CD4-positive, alpha-beta T cell treated with Interleukin-1 beta for 1 hour (primary cell): ENCODE data around the gene CTTN.
"Not testable (repeated sequence)": the region's sequence is repeated elsewhere in the genome, so short reads cannot be mapped to it uniquely, and the experiment has no call there.

Experiments
- DNase-seq, 2 donors: peaks; one replicate each; pipeline ENCODE4 v3.0.0-alpha.2; 2020 to 2022

CTTN gene

DNA sequence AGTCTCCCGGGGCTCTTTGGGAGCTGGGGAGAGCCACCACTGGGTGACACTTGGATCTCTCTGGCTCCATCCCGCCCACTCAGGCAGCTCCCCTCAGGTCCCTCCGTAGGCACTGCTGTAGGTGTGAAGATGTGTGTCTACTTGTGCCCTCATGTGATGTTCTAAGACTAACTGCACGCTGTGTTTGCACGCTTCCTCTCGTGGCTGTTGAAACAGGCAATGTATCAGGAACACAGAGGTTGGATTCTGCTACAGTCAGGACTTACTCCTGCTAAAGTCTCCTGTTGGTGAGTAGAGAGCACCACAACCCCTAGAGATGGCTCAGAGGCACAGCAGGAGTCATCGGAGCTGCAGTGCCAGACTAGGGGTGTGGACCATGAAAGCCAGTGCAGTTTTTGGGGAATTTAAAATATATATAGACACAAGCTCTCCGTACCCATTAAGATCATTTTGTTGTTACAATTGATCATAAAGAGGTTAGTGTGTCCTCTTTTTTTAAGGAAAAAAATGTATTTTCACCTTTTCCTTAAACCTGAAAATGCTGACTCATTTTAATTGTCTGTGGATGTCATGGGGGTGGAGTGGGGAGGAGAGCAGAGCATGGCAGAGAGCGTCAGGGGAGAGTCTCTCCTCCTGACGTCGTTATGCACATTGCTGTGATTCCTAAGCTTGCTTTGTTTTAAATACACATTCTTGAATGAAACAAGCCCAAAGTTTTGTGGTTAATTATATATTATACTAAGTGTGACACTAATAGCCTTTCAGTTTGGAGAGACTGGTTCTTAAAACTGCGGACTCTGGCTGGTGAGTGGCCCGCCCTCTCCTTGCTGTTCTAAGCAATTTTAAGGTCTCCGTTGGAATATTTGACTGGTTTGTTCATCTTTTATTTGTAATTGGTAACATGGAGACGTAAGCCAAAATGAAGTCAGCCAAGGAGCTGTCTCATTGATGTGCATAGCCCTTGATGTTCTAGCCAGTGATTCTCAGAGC lies 16.2 kb upstream of the CTTN start:
- no peak for DNase-seq

DNA sequence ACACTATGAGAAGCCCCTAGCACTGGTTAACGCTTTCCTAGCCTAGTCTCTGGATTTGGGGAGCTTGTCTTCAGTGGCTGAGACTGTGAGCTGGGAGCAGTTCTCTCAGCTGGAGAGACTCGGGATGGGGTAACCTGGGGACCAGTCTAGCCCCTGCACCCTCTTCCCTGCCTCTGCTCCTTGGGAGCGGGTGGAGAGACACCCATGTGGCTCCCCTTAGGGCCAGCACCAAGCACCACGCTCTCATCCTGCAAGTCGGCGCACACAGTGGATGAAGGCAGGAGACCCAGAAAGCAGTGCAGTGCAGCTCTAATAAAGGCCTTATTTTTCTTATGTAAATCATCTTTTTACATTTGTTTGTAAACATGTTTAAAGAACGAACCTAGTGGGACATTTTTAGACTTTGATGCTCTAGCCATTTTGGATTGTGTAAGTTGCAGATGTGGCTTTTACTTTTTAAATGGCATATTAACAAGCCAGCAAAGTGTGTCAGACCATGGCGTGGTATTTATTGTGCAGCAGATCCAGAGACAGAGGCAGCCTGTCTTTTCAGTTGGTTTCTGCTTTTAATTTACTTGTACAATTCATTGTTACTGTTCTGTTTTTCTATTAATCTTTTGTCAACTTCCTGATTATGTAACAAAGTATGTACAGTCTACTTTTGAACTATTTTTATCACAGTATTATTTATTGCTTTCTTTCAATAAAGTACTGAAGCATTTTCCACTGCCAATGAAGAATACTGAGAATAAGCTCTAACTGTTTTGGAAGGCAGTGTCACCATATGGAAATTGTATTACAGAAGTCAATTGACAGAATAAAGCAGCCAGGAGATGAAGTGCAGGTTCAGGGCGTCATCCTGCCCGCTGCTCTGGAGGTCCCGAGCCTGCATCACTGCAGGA lies 14.4 kb upstream of the CTTN start:
- no peak for DNase-seq

DNA sequence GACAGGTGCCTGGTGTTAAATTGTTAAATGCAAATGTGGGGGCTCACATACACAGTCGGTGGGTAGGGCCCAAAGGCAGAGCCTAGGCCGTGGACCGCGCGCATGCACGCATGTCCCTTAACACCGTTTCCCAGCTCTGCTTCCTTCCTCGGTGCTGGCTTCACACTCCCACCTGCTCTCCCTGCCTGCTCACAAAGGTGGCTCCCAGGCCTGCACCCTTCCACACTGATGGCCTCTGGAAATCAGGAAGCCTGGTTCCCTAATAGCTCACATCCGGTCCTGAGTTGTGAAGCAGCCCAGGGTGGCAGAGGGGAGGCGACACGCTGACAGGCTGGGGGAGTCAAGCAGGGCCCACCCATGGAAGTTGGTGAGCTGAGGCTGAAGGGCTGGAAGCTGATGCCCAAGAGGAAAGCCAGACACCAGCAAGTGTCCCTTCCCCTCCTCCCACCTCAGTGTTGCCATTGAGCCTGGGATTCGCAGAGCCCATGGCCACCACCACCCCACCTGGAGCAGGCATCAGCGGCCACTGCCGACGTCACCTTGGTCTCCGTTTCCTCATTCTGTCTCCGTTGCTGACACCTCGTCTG lies 13.7 kb upstream of the CTTN start:
- no peak for DNase-seq

DNA sequence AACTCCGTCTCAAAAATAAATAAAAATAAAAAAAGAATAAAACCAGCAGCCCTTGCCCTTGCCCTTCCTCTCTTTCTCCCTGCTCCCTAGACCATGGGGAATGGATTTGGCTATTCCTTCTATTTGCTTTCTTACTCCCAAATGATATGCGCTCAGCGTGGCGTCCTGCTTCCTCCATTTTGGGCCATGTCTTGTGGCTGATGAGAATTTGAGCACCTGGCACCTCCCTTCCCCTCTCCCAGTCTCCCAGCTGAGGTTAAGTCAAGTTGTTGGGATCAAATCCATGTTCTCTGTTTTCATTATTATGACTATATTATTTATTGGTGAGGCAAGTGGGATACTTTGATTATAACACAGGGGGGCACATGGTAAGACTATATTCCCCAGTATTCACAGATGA lies 10.8 kb upstream of the CTTN start:
- DNase-seq, result no peak

DNA sequence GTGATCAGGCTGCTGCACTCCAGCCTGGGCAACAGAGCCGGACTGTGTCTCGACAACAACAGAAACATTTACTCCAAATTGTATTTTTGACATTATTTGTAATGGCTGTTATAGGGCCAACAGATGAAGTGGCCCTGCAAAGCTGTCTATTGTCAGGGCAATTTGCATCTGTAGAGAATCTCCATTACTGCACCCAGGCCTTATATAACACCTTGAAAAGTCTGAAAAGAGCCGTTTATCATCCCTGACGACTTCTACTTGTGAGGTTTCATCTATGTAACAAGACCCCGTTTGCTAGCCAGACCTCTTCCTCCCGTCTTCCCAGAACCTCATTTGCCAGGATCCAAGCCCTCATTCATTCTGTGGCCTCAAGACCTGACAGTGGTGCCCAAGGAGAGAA lies 9.1 kb upstream of the CTTN start:
- DNase-seq, result no peak

DNA sequence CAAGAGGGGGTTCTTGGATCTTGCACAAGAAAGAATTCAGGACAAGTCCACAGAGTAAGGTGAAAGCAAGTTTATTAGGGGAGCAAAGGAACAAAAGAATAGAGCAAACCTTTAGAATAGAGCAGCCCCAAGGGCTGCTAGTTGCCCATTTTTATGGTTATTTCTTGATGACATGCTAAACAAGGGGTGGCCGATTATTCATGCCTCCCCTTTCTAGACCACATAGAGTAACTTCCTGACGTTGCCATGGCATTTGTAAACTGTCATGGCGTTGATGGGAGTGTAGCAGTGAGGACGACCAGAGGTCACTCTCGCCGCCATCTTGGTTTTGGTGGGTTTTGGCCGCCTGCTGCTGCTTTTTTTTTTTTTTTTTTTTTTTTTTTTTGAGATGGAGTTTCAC lies 7.4 kb upstream of the CTTN start:
- not testable (repeated sequence) for DNase-seq

DNA sequence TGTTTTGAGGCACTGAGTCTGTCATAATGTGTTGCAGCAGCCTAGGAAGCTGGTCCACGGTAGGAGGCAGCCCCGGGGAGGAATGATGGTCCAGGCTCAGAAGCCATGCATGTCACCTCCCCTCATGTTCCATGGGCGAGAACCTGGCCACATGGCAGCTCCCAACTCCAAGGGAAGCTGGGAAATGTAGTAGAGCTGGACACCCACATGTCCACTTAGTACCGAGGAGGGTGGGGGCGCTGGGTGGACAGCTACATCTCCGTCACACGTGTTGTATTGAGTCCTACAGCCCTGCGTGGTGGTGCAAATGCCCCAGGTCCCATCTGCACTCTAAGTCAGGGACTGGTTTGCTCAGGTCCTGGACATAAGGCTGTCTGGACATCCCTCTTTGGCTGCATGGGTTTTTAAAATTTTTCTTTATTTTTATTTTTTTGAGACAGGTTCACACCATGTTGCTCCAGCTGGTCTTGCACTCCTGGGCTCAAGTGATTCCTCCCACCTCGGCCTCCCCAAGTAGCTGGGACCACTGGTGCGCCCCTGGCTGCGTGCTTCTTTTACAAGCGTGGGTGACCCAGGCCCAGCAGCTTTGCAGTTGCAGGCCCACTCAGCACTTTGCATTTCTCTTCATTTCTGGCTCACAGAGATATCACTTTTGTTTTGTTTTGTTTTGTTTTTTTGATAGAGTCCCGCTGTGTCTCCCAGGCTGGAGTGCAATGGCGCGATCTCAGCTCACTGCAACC lies 3.9 kb upstream of the CTTN start:
- DNase-seq, result no peak

DNA sequence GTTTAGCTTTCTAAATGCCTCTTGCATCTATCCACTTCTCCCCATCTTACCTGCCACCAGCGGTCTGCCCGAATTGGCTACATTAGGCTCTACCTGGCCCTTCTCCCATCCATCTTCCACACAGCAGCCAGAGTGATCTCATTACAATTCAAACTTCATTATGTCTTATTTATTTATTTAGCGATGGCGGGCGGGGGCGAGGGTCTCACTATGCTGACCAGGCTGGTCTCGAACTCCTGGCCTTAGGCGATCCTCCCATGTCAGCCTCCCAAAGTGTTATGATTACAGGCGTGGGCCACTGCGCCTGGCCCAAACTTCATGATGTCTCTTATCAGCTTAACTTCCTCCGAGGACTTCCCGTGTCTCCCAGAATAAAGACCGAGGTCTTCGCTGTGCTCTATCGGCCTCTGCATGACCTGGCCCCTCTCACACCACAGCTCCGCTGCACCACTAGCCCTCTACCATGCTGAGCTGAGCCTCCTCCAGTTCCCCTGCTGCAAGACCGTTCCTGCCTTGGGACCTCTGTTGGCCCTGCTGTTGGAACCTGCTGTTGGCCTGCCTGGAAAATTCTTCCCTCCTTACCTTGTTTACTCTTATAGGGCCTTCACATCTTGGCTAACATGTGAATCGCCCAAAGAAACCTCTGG lies 870 bp upstream of the CTTN start:
- no peak for DNase-seq

DNA sequence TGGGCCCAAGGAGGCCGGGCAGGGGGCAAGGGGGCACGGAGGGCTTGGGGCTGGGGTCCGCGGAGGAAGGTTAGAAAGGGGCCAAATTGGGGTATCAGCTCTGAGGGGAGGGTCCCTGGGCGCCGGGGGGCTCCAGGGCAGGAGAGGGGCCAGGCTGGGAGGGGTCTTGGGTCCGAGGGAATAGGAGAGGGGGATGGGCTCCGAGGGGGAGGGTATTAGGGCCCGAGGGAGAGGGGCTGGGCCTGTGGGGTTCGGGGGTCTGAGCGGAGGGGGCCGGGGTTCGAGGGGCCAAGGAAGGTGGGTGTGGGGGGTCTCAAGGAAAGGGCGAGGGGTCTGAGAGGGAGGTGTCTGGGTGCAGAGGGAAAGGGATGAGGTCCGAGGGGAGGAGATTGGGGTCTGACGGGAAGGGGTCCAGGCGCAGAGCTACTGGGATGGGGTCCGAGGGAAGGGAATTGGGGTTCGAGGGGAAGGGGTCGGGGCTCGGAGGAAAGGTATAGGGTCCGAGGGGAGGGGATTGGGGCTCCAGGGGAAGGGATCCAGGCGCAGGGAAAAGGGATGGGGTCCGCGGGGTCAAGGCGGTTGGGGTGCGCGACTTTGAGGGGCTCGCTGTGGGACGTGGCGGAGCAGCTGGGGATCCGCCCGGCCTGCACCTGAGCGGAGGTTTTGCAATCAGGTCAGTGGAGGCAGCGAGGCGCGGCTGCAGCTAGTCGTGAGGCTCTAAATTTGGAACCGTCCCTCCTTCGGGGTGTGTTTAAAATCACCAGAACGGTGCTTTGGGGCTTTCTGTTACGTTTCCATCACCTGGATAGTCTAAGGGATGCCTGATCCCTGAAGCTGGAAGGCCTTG lies 728 bp downstream of the CTTN start:
- DNase-seq, result no peak

DNA sequence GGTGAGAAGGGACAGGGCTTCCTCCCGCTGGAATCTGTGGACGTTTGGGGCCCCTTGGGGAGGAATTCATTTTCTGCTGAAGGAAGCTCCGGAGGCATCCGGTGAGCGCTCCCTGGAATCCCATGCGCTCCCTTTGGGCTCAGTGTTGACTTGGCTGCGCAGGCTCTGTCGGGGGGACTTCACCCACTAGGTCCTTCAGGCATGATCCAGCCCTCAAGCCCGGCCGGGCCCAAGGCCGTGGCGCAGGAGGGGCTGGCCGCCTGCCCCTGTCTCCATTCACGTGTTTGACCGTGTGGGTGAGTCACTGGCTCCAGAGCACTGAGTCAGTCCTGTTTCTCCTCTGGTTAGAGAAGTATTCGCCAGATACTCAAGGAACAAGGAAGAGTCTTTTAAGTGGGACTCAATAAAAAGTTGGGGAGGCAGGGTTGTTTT lies 1.4 kb downstream of the CTTN start:
- peak in 1 of 2 donors; percentile 26 for DNase-seq

DNA sequence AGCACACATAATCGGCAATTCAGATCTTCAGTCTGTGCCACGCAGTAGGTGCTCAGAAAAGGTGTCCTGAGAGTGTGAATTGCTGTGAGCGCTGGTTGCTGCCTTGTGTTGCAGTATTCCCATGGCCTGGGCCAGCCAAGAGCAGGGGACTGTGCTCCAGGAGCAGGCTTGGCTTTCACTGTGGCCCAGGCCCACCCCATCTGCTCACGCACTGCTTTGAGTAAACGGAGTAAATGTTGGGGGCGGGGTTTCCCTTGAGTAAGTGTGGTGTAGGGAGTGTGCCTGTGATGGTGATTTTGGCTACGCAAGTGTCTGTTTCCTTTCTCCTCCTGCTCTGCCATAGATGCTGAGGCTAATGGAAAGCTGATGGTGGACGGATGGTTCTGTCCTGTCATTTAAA lies 2.3 kb downstream of the CTTN start:
- no peak for DNase-seq

DNA sequence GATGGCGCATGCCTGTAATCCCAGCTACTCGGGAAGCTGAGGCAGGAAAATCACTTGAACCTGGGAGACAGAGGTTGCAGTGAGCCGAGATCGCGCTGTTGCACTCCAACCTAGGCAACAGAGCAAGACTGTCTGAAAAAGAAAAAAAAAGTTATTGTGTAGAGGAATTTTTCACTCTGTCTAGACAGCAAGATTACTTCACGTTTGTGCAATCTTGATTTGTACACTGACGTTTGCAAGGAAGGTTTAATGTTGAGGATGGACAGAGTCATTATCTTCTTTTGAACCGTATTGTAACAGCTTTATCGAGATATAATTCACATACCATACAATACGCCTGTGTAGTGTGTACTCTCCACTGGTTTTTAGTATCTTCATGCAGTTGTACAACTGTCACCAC lies 3.7 kb downstream of the CTTN start:
- DNase-seq, result no peak

DNA sequence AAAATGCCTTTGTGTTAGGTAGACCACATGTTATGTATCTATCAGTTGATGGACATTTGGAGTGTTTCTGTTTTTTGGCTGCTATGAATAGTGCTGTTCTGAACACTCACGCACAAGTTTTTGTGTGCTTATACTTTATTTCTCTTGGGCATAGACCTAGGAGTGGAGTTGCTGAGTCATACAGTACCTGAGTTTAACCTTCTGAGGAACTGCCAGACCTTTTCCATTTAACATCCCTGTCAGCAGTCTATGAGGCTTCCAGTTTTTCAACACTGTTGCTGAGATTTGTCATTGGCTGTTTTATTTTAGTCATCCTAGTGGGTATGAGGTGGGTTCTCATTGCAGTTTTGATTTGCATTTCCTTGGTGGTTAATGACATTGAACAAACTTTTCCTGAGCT lies 4.4 kb downstream of the CTTN start:
- DNase-seq, result no peak

DNA sequence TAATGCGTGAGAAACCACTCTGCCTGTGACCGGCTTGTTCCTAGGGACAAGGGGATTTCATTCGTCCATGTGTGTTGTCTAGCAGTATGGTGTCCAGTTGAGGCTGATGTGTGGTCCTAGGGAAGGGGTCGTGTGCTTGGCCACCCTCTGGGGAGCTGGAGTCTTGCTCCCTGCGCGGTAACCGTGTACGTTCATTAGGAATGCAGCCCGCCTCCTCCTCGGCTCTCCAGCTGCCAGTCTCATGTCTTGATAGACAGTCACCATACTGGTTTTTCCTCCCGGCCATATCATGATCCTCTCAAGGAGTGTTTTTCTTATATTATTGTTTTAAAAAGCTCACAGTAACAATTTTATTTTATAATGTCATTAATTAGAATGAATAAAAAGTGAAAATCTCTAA lies 5.9 kb downstream of the CTTN start:
- DNase-seq, result no peak

DNA sequence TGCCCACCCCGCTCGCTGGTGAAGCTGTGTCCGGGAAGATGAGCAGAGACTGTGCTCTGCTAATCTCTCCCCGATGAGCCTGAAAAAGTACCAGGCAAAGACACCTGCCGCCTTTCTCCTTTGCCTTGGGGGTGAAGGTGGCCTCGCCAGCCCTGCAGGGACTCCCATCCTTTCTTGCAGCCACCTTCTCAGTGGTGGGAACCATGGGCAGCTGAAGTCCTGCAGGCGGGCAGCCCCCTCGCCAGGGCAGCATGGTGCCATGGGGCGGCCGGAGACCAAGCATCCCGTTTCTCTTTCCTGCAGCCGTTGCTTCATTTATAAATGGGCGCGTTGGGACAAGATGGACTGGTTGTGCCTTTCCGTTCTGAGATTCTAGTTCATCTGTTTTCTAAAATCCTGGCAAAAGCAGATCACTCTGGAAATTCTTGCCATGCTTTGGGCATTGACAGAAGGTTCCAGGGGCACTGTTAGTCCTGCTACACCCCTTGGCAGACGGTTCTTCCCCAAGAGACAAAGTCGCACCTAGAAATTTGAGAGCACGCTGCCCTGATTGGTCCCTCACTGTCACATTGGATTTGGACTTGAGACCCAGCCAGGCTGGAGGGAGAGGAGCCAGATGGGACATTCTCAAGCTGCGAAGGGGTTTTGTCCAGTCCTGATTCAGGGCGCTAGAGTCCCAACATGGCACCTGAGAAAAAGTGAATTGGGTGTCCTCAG lies 7.5 kb downstream of the CTTN start:
- DNase-seq, result no peak

DNA sequence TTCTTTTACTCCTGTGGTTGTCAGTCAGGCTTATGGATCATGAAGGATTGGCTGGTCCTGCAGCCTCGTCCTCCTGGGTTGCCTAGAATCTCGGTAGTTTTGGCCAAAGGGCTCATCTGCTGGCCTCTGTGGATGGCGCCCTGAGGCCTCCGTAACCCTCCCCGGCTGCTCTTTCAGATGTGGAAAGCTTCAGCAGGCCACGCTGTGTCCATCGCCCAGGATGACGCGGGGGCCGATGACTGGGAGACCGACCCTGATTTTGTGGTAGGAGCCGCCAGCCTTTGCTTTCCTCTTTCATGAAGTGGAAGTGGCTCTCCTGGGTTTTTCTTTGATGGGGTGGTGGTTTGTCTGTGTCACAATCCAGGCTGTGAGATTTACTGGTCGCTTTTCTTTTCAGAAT lies 8.8 kb downstream of the CTTN start:
- DNase-seq, result no peak

DNA sequence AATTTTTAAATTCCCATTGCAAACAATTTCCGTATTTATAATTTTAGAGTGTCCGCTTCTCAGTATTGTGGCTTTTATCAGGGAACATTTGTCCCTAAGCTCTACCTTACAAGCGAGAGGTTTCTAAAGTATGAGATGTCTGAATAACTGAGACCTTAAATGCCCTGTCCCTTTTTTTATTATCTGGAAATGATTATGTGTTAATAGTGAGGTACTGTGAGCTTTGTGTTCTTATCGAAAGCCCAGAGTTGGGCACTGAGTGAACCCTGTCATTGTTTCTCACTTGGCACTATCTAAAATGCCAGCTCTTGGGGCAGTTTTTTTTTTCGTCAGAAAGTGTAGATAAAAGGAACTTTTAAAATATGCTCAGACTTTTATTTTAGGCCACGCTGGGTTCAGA lies 9.5 kb downstream of the CTTN start:
- DNase-seq, result no peak

DNA sequence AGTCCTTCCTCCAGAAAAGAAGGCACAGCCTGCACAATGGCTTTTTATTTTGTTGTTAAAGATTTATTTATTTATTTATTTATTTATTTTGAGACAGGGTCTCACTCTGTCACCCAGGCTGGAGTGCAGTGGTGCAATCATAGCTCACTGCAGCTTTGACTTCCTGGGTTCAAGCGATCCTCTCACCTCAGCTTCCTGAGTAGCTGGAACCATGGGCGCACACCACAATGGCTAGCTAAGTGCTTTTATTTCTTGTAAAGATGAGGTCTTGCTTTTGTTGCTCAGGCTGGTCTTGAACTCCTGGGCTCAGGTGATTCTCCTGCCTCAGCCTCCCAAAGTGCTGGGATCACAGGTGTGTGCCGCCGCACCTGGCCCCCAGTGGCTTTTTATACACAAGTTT lies 10.0 kb downstream of the CTTN start:
- not testable (repeated sequence) for DNase-seq

DNA sequence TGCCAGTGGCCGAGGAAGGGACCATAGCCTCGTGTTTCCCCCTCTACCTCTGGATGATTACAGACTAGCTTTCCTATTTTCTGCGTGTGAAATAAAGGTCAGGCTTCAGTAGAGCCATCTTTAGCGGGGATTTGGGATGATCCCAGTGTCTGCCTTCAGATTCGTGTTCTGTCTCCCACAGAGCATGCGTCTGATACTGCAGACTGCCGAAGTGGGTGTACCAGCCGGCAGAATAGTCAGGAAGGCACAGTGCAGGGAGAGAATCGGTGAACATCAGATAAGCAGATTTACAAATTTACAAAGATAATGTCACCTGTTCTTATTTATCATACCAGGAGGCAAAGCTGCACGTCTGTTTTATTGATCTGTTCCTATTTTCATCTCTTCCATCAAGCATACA lies 11.1 kb downstream of the CTTN start:
- DNase-seq, result no peak

DNA sequence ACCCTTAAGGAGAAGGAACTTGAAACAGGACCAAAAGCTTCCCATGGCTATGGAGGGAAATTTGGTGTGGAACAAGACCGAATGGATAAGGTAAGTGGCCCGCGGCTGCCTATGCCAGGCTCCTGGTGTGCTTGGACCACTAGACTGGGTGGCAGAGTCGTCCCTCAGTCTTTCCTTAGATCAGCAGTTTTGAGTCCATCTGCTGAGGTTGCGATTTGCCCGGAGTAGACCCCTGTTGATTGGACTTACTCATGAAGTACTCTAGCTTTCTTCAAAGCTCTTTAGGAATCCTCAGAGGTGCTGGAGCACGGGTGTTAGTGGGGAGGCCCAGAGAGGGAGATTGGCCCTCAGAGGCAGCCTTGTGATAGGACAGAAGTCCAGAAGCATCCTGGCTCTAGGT lies 11.5 kb downstream of the CTTN start:
- no peak for DNase-seq
